ENCODE data around the gene DCHS2. TPM values are rescaled to one million over a fixed set of nuclear protein-coding genes. Genes with fewer than 3 reads are reported as not detected.

The DCHS2 gene
- total RNA-seq, 1 experiment from 2014 or later: under 0.01 TPM

DNA sequence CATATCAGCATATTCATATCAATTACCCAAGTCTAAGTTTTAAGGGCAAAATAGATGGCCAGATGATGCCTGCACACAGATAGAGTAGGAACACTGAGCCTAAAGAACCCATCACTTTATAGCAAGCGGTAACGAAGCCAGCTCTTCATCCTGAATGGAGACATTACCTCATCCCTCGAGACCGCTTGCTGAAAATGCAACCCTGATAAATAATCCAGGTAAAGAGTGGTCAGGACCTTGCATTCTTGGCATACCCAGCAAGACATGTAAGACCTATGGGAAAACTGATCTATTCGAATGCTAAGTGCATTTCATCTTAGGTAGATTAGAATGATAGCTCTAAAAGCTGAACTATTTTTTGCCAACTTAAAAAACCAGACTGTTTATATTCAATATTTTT is 25.3 kb downstream of the DCHS2 start:
- Histone ChIP-seq H3K9me3 (no peaks in the 10 kb centered on the region), H3K27me3 (no peaks in the 10 kb centered on the region), H3K36me3 (no peaks in the 10 kb centered on the region), H3K4me3 (no peak overlapping the region)
- no peak for DNase-seq

DNA sequence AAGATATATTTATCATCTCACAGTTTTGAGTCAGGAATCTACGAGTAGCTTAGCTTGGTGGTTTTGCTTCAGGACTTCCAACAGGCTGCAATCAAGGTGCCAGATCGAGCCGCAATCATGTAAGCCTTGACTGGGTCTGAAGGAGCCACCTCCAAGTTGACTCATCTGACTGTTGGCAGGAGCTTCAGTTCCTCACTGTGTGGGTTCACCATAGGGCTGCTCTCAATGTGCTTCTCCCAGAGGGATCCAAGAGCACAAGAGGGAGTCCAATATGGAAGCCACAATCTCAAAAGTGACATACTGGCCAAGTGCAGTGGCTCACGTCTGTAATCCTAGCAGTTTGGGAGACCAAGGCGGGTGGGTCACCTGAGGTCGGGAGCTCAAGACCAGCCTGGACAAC is 26.5 kb downstream of the DCHS2 start:
- no peak overlapping the region for H3K4me3 ChIP-seq
- H3K27me3 ChIP-seq: no peaks in the 10 kb centered on the region
- no peaks in the 10 kb centered on the region for H3K9me3 ChIP-seq
- peak; percentile 84 for DNase-seq
- no peaks in the 10 kb centered on the region for H3K36me3 ChIP-seq

DNA sequence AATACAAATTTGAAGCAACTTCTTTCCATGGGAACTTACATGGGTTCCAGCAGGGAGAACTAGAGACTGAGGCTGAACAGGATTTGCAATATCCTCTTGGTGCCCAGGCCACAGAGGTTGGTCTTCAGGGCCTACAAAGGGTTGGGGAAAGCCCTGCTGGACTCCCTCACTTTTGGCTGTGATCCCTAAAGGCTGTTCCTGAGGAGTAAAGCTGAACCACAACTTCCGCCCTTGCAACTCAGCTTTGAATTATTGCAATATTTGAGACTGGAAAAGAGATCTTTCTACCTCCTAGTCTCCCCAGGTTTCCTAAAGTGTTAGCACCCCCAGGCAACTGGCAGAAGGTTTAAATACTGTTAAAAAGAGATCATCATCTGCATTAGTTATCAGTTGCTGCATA is 26.9 kb downstream of the DCHS2 start:
- Histone ChIP-seq H3K27me3 (no peaks in the 10 kb centered on the region), H3K36me3 (no peaks in the 10 kb centered on the region), H3K4me3 (no peak overlapping the region), H3K9me3 (no peaks in the 10 kb centered on the region)
- DNase-seq: no peak

DNA sequence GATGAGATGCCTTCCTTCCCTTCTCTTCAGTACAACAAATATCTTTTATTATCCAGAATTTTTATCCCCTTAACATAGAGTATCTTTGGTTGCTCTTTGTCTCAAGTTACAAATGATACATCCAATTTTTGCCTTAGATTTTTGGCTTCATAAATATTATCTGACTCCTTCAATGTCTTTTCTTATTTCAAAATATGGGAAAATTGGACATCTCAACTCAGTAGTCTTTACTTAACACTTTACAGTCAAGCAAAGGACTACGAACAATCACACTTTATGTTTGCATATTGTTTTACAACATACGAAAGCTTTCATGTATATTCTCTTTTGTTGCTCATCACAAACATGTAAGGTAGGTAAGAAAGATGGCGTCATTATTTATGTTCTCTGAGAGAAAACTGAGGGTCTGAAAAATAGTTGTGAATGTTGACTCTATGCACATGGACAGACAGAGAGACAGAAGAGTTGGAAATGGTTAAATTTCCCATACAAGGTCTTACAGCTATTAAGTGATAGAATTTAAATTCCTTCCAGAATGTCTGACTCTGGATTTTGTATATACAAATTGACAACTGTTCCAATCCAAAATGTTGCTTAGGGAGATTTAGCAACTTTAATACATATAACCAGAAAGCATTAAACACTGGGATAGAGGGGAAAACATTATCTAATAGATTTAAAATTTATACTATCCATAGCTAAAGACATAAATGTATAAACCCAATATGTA is 29.4 kb downstream of the DCHS2 start:
- DNase-seq: no peak
- H3K9me3 ChIP-seq: no peaks in the 10 kb centered on the region
- H3K36me3 ChIP-seq: no peaks in the 10 kb centered on the region

DNA sequence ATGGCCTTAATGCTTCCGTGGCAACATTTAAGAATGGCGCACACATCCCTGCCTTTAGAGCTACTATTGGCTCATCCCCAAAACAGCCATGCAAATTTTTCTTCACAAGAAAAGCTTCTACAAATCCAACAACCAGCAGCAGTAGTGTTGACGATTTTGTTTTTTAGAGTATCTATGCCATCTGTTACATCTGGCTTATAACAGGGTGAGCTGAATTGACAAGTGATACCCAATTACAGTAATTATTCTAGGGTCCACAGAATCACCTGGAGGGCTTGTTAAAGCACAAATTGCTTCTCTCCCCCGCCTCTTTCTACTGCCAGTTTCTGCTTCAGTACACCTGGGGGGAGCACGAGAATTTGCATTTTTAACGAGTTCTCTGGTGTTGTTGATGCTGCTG is 34.1 kb downstream of the DCHS2 start:
- Histone ChIP-seq H3K4me3 (no peak overlapping the region), H3K36me3 (no peaks in the 10 kb centered on the region), H3K27me3 (no peaks in the 10 kb centered on the region), H3K9me3 (no peaks in the 10 kb centered on the region)
- DNase-seq: no peak

More for the DNA sequence above, 29.4 kb downstream of the DCHS2 start:
- H3K4me3 ChIP-seq: no peak overlapping the region
- no peaks in the 10 kb centered on the region for H3K27me3 ChIP-seq

DNA sequence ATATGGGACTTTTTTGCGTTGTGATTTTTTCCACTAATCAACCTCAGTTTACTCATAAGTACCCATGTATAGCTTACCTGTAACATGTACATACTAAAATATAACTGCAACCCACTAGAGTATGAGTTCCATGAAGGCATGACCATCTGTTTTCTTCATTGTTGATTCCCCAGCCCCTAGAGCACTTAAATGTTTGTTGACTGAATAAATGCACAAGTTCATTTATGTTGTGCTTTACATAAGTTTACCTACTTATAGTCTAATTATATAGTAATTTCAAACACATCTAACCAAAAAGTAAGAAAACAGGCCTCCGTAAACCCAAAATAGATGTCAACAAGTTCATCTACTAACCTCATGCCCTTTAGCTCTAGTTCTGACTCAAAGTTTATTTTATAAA is 34.7 kb downstream of the DCHS2 start:
- Histone ChIP-seq H3K9me3 (no peaks in the 10 kb centered on the region), H3K4me3 (no peak overlapping the region), H3K36me3 (no peaks in the 10 kb centered on the region), H3K27me3 (no peaks in the 10 kb centered on the region)
- no peak for DNase-seq

DNA sequence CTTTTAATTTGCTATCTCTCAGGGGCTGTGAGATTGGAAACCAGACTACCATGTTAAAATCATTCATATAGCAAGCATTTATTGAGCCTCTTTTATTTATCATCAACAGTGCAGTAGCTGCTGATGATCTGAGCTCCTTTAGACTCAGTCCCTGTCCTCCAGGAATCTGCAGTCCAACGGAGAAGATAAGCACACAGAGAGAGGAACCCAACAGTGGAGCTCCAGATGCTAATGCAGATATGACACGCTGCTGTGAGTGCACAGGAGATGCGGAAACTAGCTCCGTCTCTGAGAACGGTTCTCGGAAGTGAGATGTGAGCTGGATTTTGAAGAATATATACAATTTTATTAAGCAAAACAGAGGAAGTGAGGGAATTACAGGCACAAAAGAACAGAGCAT is 35.4 kb downstream of the DCHS2 start:
- Histone ChIP-seq H3K27me3 (no peaks in the 10 kb centered on the region), H3K9me3 (no peaks in the 10 kb centered on the region), H3K36me3 (no peaks in the 10 kb centered on the region), H3K4me3 (no peak overlapping the region)
- no peak for DNase-seq

DNA sequence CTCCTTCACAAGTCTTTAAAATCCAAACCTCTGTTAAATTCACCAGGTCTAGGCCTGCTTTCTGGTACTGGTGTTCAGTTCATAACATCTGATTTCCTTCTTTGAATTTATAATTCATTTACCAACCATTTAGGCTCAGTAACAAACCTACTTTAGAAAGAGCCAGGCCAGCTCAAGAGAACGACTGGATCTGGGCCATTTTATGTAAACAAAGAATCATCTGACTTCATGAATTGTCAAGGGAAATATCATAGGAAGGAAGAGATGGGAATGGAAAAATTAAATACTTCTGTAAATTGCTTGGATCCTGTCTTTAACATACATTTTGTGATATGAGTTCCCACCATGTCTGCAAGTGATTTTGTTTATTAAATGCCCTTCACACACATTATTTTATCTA is 36.5 kb downstream of the DCHS2 start:
- Histone ChIP-seq H3K9me3 (no peaks in the 10 kb centered on the region), H3K36me3 (no peaks in the 10 kb centered on the region), H3K27me3 (no peaks in the 10 kb centered on the region), H3K4me3 (no peak overlapping the region)
- DNase-seq: no peak

DNA sequence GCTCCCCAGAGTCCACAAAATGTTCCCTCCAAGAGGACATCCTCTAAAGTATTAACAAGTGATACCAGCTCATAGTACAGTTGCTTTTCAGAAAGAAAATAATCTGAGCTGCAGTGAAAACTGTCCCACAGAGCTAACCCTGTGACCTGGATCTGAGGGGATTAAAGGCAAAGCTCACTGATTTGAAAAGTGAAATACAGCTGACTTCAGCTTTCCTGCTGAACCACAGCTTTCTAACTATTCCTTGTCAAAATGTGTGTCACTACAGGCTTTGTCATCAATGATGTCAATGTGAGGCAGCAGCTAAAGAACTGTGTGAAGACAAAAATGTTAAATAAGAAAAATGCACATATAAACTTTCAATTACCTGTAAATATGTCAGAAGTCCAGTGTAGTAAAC is 36.9 kb downstream of the DCHS2 start:
- Histone ChIP-seq H3K27me3 (no peaks in the 10 kb centered on the region), H3K9me3 (no peaks in the 10 kb centered on the region), H3K4me3 (no peak overlapping the region), H3K36me3 (no peaks in the 10 kb centered on the region)
- DNase-seq: no peak

DNA sequence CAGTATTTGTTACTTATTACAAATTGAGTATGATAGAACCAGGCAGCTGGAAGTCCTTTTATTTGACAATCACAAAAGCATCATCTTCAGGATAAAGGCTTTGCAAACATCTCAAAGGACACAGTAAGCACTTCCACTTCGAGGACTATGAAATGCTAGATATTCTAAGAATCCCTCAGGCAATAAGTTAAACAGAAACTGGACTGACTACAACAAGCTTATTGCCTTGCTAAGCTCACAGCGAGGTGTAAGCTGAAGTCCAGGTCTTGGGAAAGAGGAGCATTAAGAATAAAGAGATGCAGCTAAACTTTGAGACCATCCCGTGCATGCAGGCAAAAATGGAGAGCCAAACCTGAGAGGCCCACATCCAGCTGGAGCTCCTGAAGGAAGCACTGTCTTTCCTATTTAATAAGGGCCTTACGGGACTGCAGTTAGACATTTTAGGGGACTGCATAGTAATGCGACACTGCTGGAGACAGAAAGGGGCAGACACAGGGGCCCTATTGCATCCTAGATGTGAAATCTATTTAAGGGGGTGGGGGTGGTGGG is 38.7 kb downstream of the DCHS2 start:
- no peak overlapping the region for H3K4me3 ChIP-seq
- DNase-seq: no peak
- no peaks in the 10 kb centered on the region for H3K36me3 ChIP-seq
- H3K9me3 ChIP-seq: no peaks in the 10 kb centered on the region
- H3K27me3 ChIP-seq: no peaks in the 10 kb centered on the region

DNA sequence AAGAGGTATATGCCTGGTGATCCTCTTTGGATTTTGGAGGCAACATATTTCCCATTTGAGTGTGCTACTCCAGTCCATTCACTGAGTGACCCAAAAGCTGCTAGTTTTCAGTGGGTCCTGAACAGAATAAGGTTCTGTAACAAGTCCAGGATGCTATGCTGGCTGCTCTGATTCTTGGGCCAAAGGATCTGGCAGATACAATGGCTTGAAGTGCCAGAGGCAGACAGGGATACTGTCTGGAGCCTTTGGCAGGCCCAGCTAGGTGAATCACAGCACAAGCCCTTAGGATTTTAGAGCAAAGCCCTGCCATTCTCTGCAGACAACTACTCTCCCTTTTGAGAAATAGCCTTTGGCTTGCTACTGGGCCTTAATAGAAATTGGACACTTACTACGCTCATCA is 40.6 kb downstream of the DCHS2 start:
- H3K36me3 ChIP-seq: no peaks in the 10 kb centered on the region
- no peaks in the 10 kb centered on the region for H3K27me3 ChIP-seq
- H3K9me3 ChIP-seq: no peaks in the 10 kb centered on the region
- peak; percentile 33 for DNase-seq
- no peak overlapping the region for H3K4me3 ChIP-seq

DNA sequence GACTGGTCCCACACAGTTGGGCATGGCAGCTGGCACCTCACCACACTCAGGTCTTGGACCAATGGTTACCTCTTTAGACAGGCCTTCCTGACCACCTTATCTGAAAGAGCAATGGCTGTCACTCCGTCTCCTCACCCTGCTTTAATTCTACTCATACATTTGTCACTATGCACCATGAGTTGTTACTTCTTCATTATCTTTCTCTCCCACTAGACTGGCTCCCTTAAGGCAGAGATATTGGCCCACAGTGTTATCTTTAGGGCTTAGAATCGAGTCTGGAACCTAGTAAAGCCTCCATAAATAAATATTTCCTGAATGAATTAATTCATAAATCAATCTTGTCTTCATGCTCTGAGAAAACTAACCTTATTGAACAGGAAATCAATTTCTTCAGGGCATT is 46.6 kb downstream of the DCHS2 start:
- no peaks in the 10 kb centered on the region for H3K27me3 ChIP-seq
- DNase-seq: no peak
- H3K36me3 ChIP-seq: no peaks in the 10 kb centered on the region
- no peaks in the 10 kb centered on the region for H3K9me3 ChIP-seq
- H3K4me3 ChIP-seq: no peak overlapping the region

DNA sequence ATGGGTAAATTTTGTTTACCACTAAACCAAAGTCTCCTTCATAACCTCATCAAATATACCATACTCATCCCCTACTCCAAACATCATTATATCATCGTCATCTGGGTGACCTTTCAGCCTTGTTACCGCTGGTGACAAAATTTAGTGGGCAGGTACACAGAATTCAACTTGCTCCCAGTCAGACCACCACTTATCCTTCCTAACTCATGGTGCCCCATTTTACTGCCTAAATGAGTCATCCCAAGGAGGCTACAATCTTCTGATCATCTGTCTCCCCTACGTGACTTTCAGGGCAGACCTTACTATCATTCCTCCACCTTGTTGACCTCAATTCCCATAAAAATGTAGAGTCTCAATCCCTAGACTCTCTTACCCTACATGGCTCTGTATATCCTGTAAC is 49.6 kb downstream of the DCHS2 start:
- Histone ChIP-seq H3K36me3 (no peaks in the 10 kb centered on the region), H3K27me3 (no peaks in the 10 kb centered on the region), H3K4me3 (no peak overlapping the region), H3K9me3 (no peaks in the 10 kb centered on the region)
- DNase-seq: no peak

DNA sequence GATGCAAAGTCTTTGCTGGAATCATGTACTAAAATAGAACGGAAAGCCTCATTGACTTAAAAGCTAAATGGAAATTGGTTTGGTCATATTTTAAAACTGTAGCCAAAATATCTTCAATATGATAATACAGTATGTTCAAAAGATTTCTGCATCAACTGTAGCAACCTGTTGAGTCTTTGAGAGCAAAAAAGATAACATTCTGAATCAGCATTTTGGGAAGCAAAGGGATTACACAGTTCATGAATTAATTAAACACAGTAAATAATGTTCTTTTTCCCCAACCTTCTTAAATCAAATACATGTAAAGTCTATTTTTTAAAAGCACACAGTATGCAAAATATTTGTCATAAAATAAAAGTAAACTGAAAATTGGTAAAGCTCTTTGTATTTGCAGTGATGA is 50.5 kb downstream of the DCHS2 start:
- no peaks in the 10 kb centered on the region for H3K36me3 ChIP-seq
- DNase-seq: no peak
- no peaks in the 10 kb centered on the region for H3K9me3 ChIP-seq
- no peaks in the 10 kb centered on the region for H3K27me3 ChIP-seq
- H3K4me3 ChIP-seq: no peak overlapping the region

DNA sequence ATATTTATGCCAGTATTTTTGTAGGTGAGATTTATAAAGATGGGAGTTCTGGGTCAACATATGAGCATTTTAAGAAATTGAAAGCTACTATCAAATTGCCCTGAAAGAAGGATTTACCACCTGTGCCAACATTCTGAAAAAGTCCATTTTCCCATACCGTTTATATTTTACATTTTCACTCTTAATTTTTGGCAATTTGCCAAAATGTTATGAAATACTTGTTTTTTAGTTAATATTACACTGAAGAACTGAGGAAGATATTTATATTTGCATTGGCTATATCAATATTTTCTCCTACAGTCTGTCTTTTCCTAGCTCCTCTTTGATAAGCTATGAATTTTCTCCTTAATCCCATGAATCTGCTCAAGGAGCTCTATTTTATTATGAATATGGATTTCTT is 52.4 kb downstream of the DCHS2 start:
- no peaks in the 10 kb centered on the region for H3K27me3 ChIP-seq
- no peaks in the 10 kb centered on the region for H3K36me3 ChIP-seq
- no peak for DNase-seq
- H3K4me3 ChIP-seq: no peak overlapping the region
- no peaks in the 10 kb centered on the region for H3K9me3 ChIP-seq

DNA sequence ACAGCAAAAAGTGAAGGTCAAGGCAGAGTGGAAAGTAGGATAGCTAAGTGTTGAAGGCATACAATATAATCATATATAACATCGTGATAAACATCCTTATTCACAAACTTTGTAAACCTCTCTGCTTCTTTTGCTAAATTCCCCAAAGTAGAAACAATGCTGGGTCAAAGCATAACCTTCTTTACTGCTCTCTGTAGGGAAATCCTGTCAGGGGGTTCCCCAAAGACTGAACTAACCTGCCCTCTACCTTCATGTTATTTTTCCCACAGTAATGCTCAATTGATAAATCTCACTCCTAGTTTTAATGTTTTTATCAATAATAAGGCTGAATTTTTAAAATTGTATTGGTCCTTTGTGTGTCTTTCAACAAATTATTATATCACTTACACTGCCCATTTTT is 55.7 kb downstream of the DCHS2 start:
- Histone ChIP-seq H3K27me3 (no peaks in the 10 kb centered on the region), H3K36me3 (no peaks in the 10 kb centered on the region), H3K4me3 (no peak overlapping the region), H3K9me3 (no peaks in the 10 kb centered on the region)
- no peak for DNase-seq

DNA sequence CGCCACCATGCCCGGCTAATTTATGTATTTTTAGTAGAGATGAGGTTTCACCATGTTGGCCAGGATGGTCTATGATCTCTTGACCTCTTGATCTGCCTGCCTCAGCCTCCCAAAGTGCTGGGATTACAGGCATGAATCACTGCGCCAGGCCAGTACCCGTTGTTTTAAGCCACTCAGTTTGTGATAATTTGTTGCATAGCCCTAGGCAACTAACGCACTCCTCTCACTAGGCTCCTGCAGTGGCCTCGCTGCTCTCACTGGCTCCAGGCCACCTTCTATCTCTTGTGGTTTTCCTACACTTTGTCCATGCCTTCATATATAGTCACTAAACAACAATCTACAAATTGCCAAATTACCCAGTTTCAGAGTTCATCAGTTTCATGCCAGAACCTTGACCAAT is 58.1 kb downstream of the DCHS2 start:
- no peak overlapping the region for H3K4me3 ChIP-seq

DNA sequence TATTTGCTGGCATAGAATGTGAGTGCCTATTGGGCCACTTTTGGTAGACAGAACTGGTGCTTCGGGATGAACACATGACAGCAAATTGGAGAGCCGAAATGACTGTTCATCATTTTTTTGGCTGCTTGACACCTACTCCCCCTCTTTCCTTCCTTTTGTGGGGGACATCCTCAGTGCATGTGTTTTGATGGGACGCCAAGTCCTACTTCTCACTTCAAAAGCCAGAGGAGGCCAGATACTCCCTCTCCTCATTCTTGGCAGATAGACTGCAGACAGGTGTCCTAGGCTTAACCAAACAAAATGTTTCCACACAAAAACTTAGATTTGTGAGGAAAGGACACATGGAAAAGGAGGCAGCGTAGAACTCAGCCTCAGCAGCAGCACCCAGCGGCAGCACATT is 62.4 kb downstream of the DCHS2 start:
- Histone ChIP-seq H3K36me3 (no peaks in the 10 kb centered on the region), H3K4me3 (no peak overlapping the region), H3K9me3 (no peaks in the 10 kb centered on the region), H3K27me3 (no peaks in the 10 kb centered on the region)
- no peak for DNase-seq

More for the DNA sequence above, 58.1 kb downstream of the DCHS2 start:
- no peak for DNase-seq
- Histone ChIP-seq H3K27me3 (no peaks in the 10 kb centered on the region), H3K9me3 (no peaks in the 10 kb centered on the region), H3K36me3 (no peaks in the 10 kb centered on the region)
